ENCODE measurements around the gene STK11IP. TPM values are rescaled to one million over a fixed set of nuclear protein-coding genes. Genes with fewer than 3 reads are reported as not detected.

Gene STK11IP
- polyA plus RNA-seq, 1 donor from 2014 or later = 54.9 TPM

GRCh38 chr2:219648176-219648575 lies 50.5 kb downstream of the STK11IP start:
- Histone ChIP-seq H3K79me2 (replicated peaks; ENCODE audit: insufficient read depth, low read length) (no peaks in the 10 kb centered on the region), H2AFZ (ENCODE audit: low read depth, low read length) (no peak overlapping the region), H3K9ac (ENCODE audit: low read length) (no peak overlapping the region), H3K9me3 (ENCODE audit: low read length) (no peaks in the 10 kb centered on the region), H3K4me2 (ENCODE audit: low read length) (no peak overlapping the region), H3K27ac (ENCODE audit: low read length) (no peak overlapping the region), H3K36me3 (ENCODE audit: insufficient read depth, low read length) (no peaks in the 10 kb centered on the region), H3F3A (ENCODE audit: insufficient read depth, low read length, poor library complexity, severe bottlenecking) (no peaks in the 10 kb centered on the region), H3K27me3 (ENCODE audit: insufficient read depth, low read depth, low read length) (no peaks in the 10 kb centered on the region), H3K9me2 (ENCODE audit: insufficient read depth, low read length) (no peaks in the 10 kb centered on the region), H3K4me3 (ENCODE audit: low read length) (no peak overlapping the region), H4K20me1 (ENCODE audit: insufficient read depth) (no peaks in the 10 kb centered on the region)
- TF ChIP-seq TAF1 (IDR thresholded peaks at IDR 0.05; ENCODE audit: low read depth) (no peak), EP300 (conservative IDR thresholded peaks at IDR 0.05; ENCODE audit: poor library complexity, severe bottlenecking) (no peak), REST (IDR thresholded peaks at IDR 0.05; ENCODE audit: borderline replicate concordance) (no peak), EZH2 (IDR thresholded peaks at IDR 0.05; ENCODE audit: borderline replicate concordance, insufficient read depth, low read length, poor library complexity, severe bottlenecking) (no peak), RAD21 (conservative IDR thresholded peaks at IDR 0.05) (no peak), POLR2AphosphoS5 (IDR thresholded peaks at IDR 0.05) (no peak), CTCF (IDR thresholded peaks at IDR 0.05; ENCODE audit: poor library complexity, severe bottlenecking) (no peak), SMC3 (conservative IDR thresholded peaks at IDR 0.05; ENCODE audit: poor library complexity) (no peak), MXI1 (conservative IDR thresholded peaks at IDR 0.05; ENCODE audit: poor library complexity, severe bottlenecking) (no peak)

GRCh38 chr2:219648963-219649362 lies 51.3 kb downstream of the STK11IP start:
- Histone ChIP-seq H3K79me2 (replicated peaks; ENCODE audit: insufficient read depth, low read length) (no peaks in the 10 kb centered on the region), H3K9ac (ENCODE audit: low read length) (no peak overlapping the region), H4K20me1 (ENCODE audit: insufficient read depth) (no peaks in the 10 kb centered on the region), H3K27me3 (ENCODE audit: insufficient read depth, low read depth, low read length) (no peaks in the 10 kb centered on the region), H3K4me3 (ENCODE audit: low read length) (no peak overlapping the region), H3K9me3 (ENCODE audit: low read length) (no peaks in the 10 kb centered on the region), H3K36me3 (ENCODE audit: insufficient read depth, low read length) (no peaks in the 10 kb centered on the region), H3F3A (ENCODE audit: insufficient read depth, low read length, poor library complexity, severe bottlenecking) (no peaks in the 10 kb centered on the region), H3K4me2 (ENCODE audit: low read length) (no peak overlapping the region), H3K9me2 (ENCODE audit: insufficient read depth, low read length) (no peaks in the 10 kb centered on the region), H2AFZ (ENCODE audit: low read depth, low read length) (no peak overlapping the region), H3K27ac (ENCODE audit: low read length) (no peak overlapping the region)
- TF ChIP-seq SMC3 (conservative IDR thresholded peaks at IDR 0.05; ENCODE audit: poor library complexity) (no peak), CTCF (IDR thresholded peaks at IDR 0.05; ENCODE audit: poor library complexity, severe bottlenecking) (no peak), TAF1 (IDR thresholded peaks at IDR 0.05; ENCODE audit: low read depth) (no peak), RAD21 (conservative IDR thresholded peaks at IDR 0.05) (no peak), EZH2 (IDR thresholded peaks at IDR 0.05; ENCODE audit: borderline replicate concordance, insufficient read depth, low read length, poor library complexity, severe bottlenecking) (no peak), EP300 (conservative IDR thresholded peaks at IDR 0.05; ENCODE audit: poor library complexity, severe bottlenecking) (no peak), REST (IDR thresholded peaks at IDR 0.05; ENCODE audit: borderline replicate concordance) (no peak), MXI1 (conservative IDR thresholded peaks at IDR 0.05; ENCODE audit: poor library complexity, severe bottlenecking) (no peak), POLR2AphosphoS5 (IDR thresholded peaks at IDR 0.05) (no peak)
